Heart left ventricle (tissue), 16 donors: ENCODE data around the gene TPD52L2. TPM values are rescaled to one million over a fixed set of nuclear protein-coding genes. Genes with fewer than 3 reads are reported as not detected.
A peak's percentile ranks its signal among the peaks of the same experiment; 100 is the strongest.

ENCODE experiments used
- ATAC-seq, 4 donors: fragments of 200-7000 bp; cut with Tn5 transposase; one replicate each; pipeline ENCODE4 v1.9.1; 2020 to 2022; ENCODE audit warnings: moderate library complexity in 4 of 4, mild to moderate bottlenecking in 3 of 4, moderate number of reproducible peaks in 1 of 4
- DNase-seq, 5 donors: peaks; one replicate each; pipeline ENCODE4 v3.0.0-alpha.2; 2020
- H3K27ac ChIP-seq, 12 donors: fragments of 200-600 bp; sonication (generic) in 4 of 12; one replicate each; pipeline versions ENCODE4 v1.5.0 to v1.8.0; 2016 to 2022; ENCODE audit warnings: mild to moderate bottlenecking in 2 of 12
- H3K27me3 ChIP-seq, 9 donors: fragments of 200-600 bp; sonication (generic) in 2 of 9; one replicate each; pipeline versions ENCODE4 v1.5.1 to v1.8.0; 2016 to 2022; ENCODE audit warnings: mild to moderate bottlenecking in 3 of 9
- H3K36me3 ChIP-seq, 9 donors: fragments of 200-600 bp; sonication (generic) in 2 of 9; one replicate each; pipeline versions ENCODE4 v1.5.0 to v1.8.0; 2018 to 2022; ENCODE audit warnings: mild to moderate bottlenecking in 2 of 9
- H3K4me1 ChIP-seq, 12 donors: fragments of 200-600 bp; sonication (generic) in 4 of 12; one replicate each; pipeline versions ENCODE4 v1.5.0 to v1.8.0; 2016 to 2022; ENCODE audit warnings: mild to moderate bottlenecking in 3 of 12
- H3K4me3 ChIP-seq, 12 donors: fragments of 200-600 bp; sonication (generic) in 4 of 12; one replicate each; pipeline versions ENCODE4 v1.5.0 to v1.8.0; 2017 to 2022; ENCODE audit warnings: mild to moderate bottlenecking in 9 of 12, moderate library complexity in 4 of 12
- H3K9me3 ChIP-seq, 12 donors: fragments of 200-600 bp; sonication (generic) in 4 of 12; one replicate each; pipeline versions ENCODE4 v1.5.0 to v1.8.0; 2016 to 2022; ENCODE audit warnings: mild to moderate bottlenecking in 1 of 12
- CTCF ChIP-seq, 12 donors: fragments of 200-600 bp; sonication (generic) in 4 of 12; IDR thresholded peaks; one replicate each; pipeline versions ENCODE4 v1.5.0 to v1.8.0; 2018 to 2022; ENCODE audit warnings: antibody characterized with exemption in 12 of 12, mild to moderate bottlenecking in 5 of 12
- POLR2A ChIP-seq, 2 donors: fragments of 450-650 bp; IDR thresholded peaks; one replicate each; pipeline ENCODE4 v1.6.1; 2017; ENCODE audit warnings: antibody characterized with exemption in 2 of 2, mild to moderate bottlenecking in 2 of 2, moderate library complexity in 2 of 2
- WGBS, 4 donors: extraction: QIAGEN DNeasy Blood & Tissue Kit in 2 of 4; methylation state at CpG; one replicate each; pipeline versions ENCODE4 v1.1.5 to v1.1.7; 2013 to 2018; 5-methylcytosine and 5-hydroxymethylcytosine counted together
- intact Hi-C, 10 donors: fragments of 100-400 bp; cut with DNase I; formaldehyde crosslinking; loops; one replicate each; pipeline versions ENCODE4 v1.11.1 to v1.14.2; 2022
- polyA plus RNA-seq, 2 donors: library from polyadenylated mRNA; stranded (reverse); fragments of 200-250 nt; gene quantifications; one replicate each; pipeline ENCODE4 v1.2.3, GENCODE V29; 2013
- total RNA-seq, 9 donors: library from RNA; depleted of rRNA in 2 of 9; stranded (reverse); fragments of >200 nt in 2 of 9; fragmentation: NEBNext Ultra II Directional in 3 of 9; extraction: Animal tissue kit (Norgen Biotek cat#: 25700) in 3 of 9; gene quantifications; one replicate each; pipeline versions ENCODE4 v1.1.0 to v1.2.4, GENCODE V29; 2016 to 2023
- donor health status: ischemic (EF 13 %, LVEDD 7.1; RV severe dilation, severe dysfunction).
- donor health status: healthy with polysubstance abuse.
- donor health status: DM: no; HTN: yes; CAD: no.
- donor health status: DM: no; HTN: no; CAD: no.
- donor health status: ischemic (EF 25% LVEDD 6.9; RV normal size, moderate dysfunction).
- donor health status: ischemic (EF 25% LVEDD 5.7; RV mildly dilated, moderate dysfunction).
- donor health status: healthy.
- donor health status: DM: yes; HTN: yes; CAD: no.
- donor health status: ischemic (EF 35%, LVEDD 5.7; RV mildly dilated, moderate dysfunction).
- donor health status: nonischemic (EF 11% LVEDD 7.7; RV severe dilation, severe dysfunction).
- donor health status: DM: yes; HTN: yes; CAD: no.
- donor health status: PGD.
- donor health status: ischemic (EF 29% LVEDD 5.4; RV normal size, mild dysfunction).
- donor health status: nonischemic (EF 23%, LVEDD 6.1; RV moderate dilation, normal function).

TPD52L2 gene
- total and polyA plus RNA-seq, 11 donors = 44.4 to 179 (median 72.2) TPM

DNA sequence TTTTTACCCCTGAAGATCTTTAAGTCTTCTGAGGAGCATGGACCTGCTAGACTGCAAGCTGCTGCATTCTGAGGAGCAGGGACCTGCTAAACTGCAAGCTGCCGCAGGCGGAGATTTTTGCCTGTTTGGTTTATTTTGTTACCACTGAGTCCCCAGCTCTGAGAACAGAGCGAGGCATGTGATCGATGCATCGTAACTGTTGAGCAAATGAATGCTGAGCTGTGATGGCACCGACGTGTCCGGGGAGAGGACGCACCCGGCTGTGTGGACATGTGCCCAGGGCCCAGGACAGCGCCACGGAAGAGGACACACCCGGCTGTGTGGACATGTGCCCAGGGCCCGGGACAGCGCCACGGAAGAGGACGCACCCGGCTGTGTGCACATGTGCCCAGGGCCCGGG is 54.1 kb downstream of the TPD52L2 start:
- Histone ChIP-seq H3K9me3 (peaks cover 0 to 12% (median 0%) of the 10 kb centered on the region in 12 donors), H3K27ac (no peak overlapping the region), H3K4me1 (peaks cover 0 to 13% (median 1%) of the 10 kb centered on the region in 12 donors), H3K27me3 (no peaks in the 10 kb centered on the region), H3K36me3 (peaks cover 0 to 52% (median 8%) of the 10 kb centered on the region in 9 donors), H3K4me3 (no peak overlapping the region)
- 78 to 94% (median 87%) methylated on average over 12 to 19 of the region's 19 CpGs for WGBS, 4 donors
- intact Hi-C loops = loop anchor here in 2 of 10 donors (10.0 kb wide), 2 partner anchors 56 to 206 kb away; partner anchors contain the start of gene SAMD10 (in 1 of the 2)
- ATAC-seq (no peak), DNase-seq (peak in 1 of 5 donors; percentile 22)
- TF ChIP-seq CTCF (IDR thresholded peaks at IDR 0.05) (no peak), POLR2A (IDR thresholded peaks at IDR 0.05) (no peak)

DNA sequence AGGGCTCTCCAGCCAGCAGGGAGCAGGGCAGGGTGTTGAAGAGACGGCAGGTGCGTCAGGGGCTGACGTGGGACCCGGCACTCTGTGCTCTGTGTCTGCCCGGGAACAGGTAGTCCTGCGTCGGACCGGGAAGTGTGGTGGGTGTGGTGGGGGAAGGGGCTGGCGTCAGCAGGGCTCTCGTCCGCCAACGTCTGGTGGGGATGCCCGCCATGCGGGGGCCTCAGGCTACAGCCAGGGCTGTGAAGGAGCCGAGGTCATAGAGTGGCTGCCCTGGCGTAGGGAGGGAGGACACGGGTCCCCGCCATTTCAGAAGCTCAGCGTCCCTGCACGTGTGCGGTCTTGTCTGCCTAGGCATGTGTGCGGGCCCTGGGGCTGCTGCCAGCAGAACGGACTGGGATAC is 55.2 kb downstream of the TPD52L2 start:
- Histone ChIP-seq H3K9me3 (peaks cover 0 to 12% (median 0%) of the 10 kb centered on the region in 12 donors), H3K4me3 (no peak overlapping the region), H3K27me3 (no peaks in the 10 kb centered on the region), H3K36me3 (peaks cover 0 to 54% (median 8%) of the 10 kb centered on the region in 9 donors), H3K27ac (no peak overlapping the region), H3K4me1 (peaks cover 0 to 10% (median 1%) of the 10 kb centered on the region in 12 donors)
- TF ChIP-seq CTCF (IDR thresholded peaks at IDR 0.05) (no peak), POLR2A (IDR thresholded peaks at IDR 0.05) (no peak)
- DNase-seq (peak in 1 of 5 donors; percentile 47), ATAC-seq (peak in 1 of 4 donors; percentile 8)
- 86 to 97% (median 94%) methylated on average over 22 to 23 of the region's 23 CpGs for WGBS, 4 donors
- intact Hi-C loops = no loop called here

DNA sequence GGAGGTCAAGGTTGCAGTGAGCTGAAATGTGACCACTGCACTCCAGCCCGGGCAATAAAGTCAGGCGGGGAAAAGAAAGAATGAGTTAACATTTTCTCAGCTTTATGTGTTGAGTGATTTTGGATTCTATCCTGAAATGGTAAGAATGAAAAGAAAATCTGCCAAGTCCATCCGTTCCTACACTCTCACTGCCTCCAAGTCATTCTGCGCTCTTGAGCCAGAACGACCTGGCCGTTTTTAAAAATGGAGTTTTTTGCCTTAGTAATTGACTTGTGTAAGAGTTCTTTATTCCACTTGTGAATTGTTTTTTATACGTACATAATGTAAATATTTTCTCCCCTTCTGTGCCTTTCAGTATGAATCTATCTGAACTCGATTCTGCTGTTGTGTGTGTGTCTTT is 58.6 kb downstream of the TPD52L2 start:
- peaks cover 0 to 11% (median 0%) of the 10 kb centered on the region in 12 donors for H3K4me1 ChIP-seq
- intact Hi-C loops = no loop called here
- DNase-seq = no peak
- H3K4me3 ChIP-seq = no peak overlapping the region
- TF ChIP-seq POLR2A (IDR thresholded peaks at IDR 0.05) = no peak
- TF ChIP-seq CTCF (IDR thresholded peaks at IDR 0.05) = no peak
- 60 to 68% (median 66%) methylated on average over 8 of the region's 8 CpGs for WGBS, 4 donors
- no peaks in the 10 kb centered on the region for H3K27me3 ChIP-seq
- no peak for ATAC-seq
- peaks cover 0 to 57% (median 20%) of the 10 kb centered on the region in 9 donors for H3K36me3 ChIP-seq
- H3K9me3 ChIP-seq = no peaks in the 10 kb centered on the region
- no peak overlapping the region for H3K27ac ChIP-seq

- H3K36me3 ChIP-seq = peaks cover 0 to 57% (median 25%) of the 10 kb centered on the region in 9 donors
Observed at GRCh38 chr20:63924241-63924640, 59.2 kb downstream of the TPD52L2 start.

More at GRCh38 chr20:63924241-63924640, 59.2 kb downstream of the TPD52L2 start:
- Histone ChIP-seq H3K4me3 (no peak overlapping the region), H3K27ac (no peak overlapping the region), H3K4me1 (peaks cover 0 to 11% (median 0%) of the 10 kb centered on the region in 12 donors), H3K27me3 (no peaks in the 10 kb centered on the region), H3K9me3 (no peaks in the 10 kb centered on the region)
- intact Hi-C loops = no loop called here
- DNase-seq (no peak), ATAC-seq (no peak)
- WGBS, 4 donors = 66 to 83% (median 77%) methylated on average over 9 of the region's 9 CpGs
- TF ChIP-seq CTCF (IDR thresholded peaks at IDR 0.05) (no peak), POLR2A (IDR thresholded peaks at IDR 0.05) (no peak)
